Body of pancreas (tissue), 4 donors: ENCODE measurements around the gene SEL1L.

ENCODE experiments used
- POLR2A ChIP-seq, 3 donors: fragments of 450-650 bp; IDR thresholded peaks; one replicate each; pipeline ENCODE4 v1.6.1; 2016; ENCODE audit warnings: antibody characterized with exemption in 3 of 3, mild to moderate bottlenecking in 2 of 3
- TF ChIP-seq, protein P1 (sequence below), 7 experiments: fragments of 450-650 bp in 4 of 7; fragments of 200-600 bp in 3 of 7; sonication (generic) in 3 of 7; IDR thresholded peaks; one replicate each; pipeline ENCODE4 v1.5.1; 2016 to 2019; ENCODE audit warnings: antibody characterized with exemption in 7 of 7

DNA sequence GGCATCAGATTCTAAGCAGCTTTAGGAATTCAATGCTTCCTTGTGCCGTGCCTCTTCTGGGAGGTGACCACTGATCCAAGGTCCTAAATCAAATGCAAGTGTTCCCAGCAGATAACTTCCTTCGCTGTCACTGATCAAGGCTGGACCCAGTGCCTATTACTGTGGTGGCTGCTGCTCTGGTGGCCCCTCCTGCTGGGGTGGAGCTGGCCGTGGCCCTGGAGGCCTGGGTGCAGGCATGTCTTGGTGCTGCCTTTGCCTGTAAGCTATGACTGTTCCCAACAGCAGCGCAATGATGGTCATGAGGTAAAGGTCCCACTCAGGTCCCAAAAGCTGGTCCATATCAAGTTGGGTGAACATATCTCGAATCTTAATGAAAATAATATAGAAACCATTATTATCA is 56.8 kb downstream of the SEL1L start:
- TF ChIP-seq POLR2A (IDR thresholded peaks at IDR 0.05) = no peak
- TF ChIP-seq, protein P1, sequence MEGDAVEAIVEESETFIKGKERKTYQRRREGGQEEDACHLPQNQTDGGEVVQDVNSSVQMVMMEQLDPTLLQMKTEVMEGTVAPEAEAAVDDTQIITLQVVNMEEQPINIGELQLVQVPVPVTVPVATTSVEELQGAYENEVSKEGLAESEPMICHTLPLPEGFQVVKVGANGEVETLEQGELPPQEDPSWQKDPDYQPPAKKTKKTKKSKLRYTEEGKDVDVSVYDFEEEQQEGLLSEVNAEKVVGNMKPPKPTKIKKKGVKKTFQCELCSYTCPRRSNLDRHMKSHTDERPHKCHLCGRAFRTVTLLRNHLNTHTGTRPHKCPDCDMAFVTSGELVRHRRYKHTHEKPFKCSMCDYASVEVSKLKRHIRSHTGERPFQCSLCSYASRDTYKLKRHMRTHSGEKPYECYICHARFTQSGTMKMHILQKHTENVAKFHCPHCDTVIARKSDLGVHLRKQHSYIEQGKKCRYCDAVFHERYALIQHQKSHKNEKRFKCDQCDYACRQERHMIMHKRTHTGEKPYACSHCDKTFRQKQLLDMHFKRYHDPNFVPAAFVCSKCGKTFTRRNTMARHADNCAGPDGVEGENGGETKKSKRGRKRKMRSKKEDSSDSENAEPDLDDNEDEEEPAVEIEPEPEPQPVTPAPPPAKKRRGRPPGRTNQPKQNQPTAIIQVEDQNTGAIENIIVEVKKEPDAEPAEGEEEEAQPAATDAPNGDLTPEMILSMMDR (IDR thresholded peaks at IDR 0.05) = no peak
